ENCODE measurements around the gene DLGAP1.

Gene DLGAP1

GRCh38 chr18:4391859-4392258 lies 63.2 kb downstream of the DLGAP1 start:
- Histone ChIP-seq H3K27me3 (ENCODE audit: insufficient read depth, low read length) (no peaks in the 10 kb centered on the region), H3K4me3 (ENCODE audit: low read depth, low read length, poor library complexity, severe bottlenecking) (no peak overlapping the region), H3K79me2 (ENCODE audit: insufficient read depth, low read length) (no peaks in the 10 kb centered on the region), H3K4me2 (ENCODE audit: low read length) (no peak overlapping the region), H3K27ac (ENCODE audit: low read depth, low read length, poor library complexity, severe bottlenecking) (no peak overlapping the region), H3F3A (ENCODE audit: insufficient read depth, low read length) (no peaks in the 10 kb centered on the region), H4K20me1 (ENCODE audit: insufficient read depth, low read length) (no peaks in the 10 kb centered on the region), H3K9me3 (ENCODE audit: low read length) (no peaks in the 10 kb centered on the region), H3K36me3 (ENCODE audit: insufficient read depth, low read length) (no peaks in the 10 kb centered on the region), H3K4me1 (ENCODE audit: insufficient read depth, low read length, severe bottlenecking) (no peaks in the 10 kb centered on the region), H3K9ac (ENCODE audit: low read length) (no peak overlapping the region), H2AFZ (ENCODE audit: low read length) (no peak overlapping the region), H3K9me2 (ENCODE audit: low read depth, low read length) (no peaks in the 10 kb centered on the region)
- TF ChIP-seq EZH2 (IDR thresholded peaks at IDR 0.05; ENCODE audit: borderline replicate concordance, low read length) (no peak), CTCF (IDR thresholded peaks at IDR 0.05; ENCODE audit: low read length) (no peak)

- no peak overlapping the region for H3K4me3 ChIP-seq (ENCODE audit: low read depth, low read length, poor library complexity, severe bottlenecking)
- H3K9me3 ChIP-seq (ENCODE audit: low read length) = no peaks in the 10 kb centered on the region
- H3K9me2 ChIP-seq (ENCODE audit: low read depth, low read length) = no peaks in the 10 kb centered on the region
- no peak overlapping the region for H2AFZ ChIP-seq (ENCODE audit: low read length)
- H4K20me1 ChIP-seq (ENCODE audit: insufficient read depth, low read length) = no peaks in the 10 kb centered on the region
- H3F3A ChIP-seq (ENCODE audit: insufficient read depth, low read length) = no peaks in the 10 kb centered on the region
- H3K9ac ChIP-seq (ENCODE audit: low read length) = no peak overlapping the region
- TF ChIP-seq CTCF (IDR thresholded peaks at IDR 0.05; ENCODE audit: low read length) (no peak), EZH2 (IDR thresholded peaks at IDR 0.05; ENCODE audit: borderline replicate concordance, low read length) (no peak)
- H3K4me1 ChIP-seq (ENCODE audit: insufficient read depth, low read length, severe bottlenecking) = no peaks in the 10 kb centered on the region
- H3K79me2 ChIP-seq (ENCODE audit: insufficient read depth, low read length) = no peaks in the 10 kb centered on the region
- no peak overlapping the region for H3K4me2 ChIP-seq (ENCODE audit: low read length)
- no peaks in the 10 kb centered on the region for H3K36me3 ChIP-seq (ENCODE audit: insufficient read depth, low read length)
- no peak overlapping the region for H3K27ac ChIP-seq (ENCODE audit: low read depth, low read length, poor library complexity, severe bottlenecking)
- no peaks in the 10 kb centered on the region for H3K27me3 ChIP-seq (ENCODE audit: insufficient read depth, low read length)
These were observed 69.2 kb downstream of the DLGAP1 start for GRCh38 chr18:4385876-4386275.

- TF ChIP-seq CTCF (IDR thresholded peaks at IDR 0.05; ENCODE audit: low read length) (no peak), EZH2 (IDR thresholded peaks at IDR 0.05; ENCODE audit: borderline replicate concordance, low read length) (no peak)
- H3K27me3 ChIP-seq (ENCODE audit: insufficient read depth, low read length) = no peaks in the 10 kb centered on the region
- no peak overlapping the region for H3K4me3 ChIP-seq (ENCODE audit: low read depth, low read length, poor library complexity, severe bottlenecking)
- no peaks in the 10 kb centered on the region for H3K9me2 ChIP-seq (ENCODE audit: low read depth, low read length)
- no peaks in the 10 kb centered on the region for H3K36me3 ChIP-seq (ENCODE audit: insufficient read depth, low read length)
- H3K4me2 ChIP-seq (ENCODE audit: low read length) = no peak overlapping the region
- no peaks in the 10 kb centered on the region for H3F3A ChIP-seq (ENCODE audit: insufficient read depth, low read length)
- H2AFZ ChIP-seq (ENCODE audit: low read length) = no peak overlapping the region
- no peak overlapping the region for H3K27ac ChIP-seq (ENCODE audit: low read depth, low read length, poor library complexity, severe bottlenecking)
- H3K9ac ChIP-seq (ENCODE audit: low read length) = no peak overlapping the region
- H4K20me1 ChIP-seq (ENCODE audit: insufficient read depth, low read length) = no peaks in the 10 kb centered on the region
- no peaks in the 10 kb centered on the region for H3K4me1 ChIP-seq (ENCODE audit: insufficient read depth, low read length, severe bottlenecking)
- H3K79me2 ChIP-seq (ENCODE audit: insufficient read depth, low read length) = no peaks in the 10 kb centered on the region
- no peaks in the 10 kb centered on the region for H3K9me3 ChIP-seq (ENCODE audit: low read length)
These were observed 70.2 kb downstream of the DLGAP1 start for GRCh38 chr18:4384932-4385331.

Measured in OCI-LY1 (cell line).